Measurements from ENCODE around the gene TRMT61A.

TRMT61A gene

DNA sequence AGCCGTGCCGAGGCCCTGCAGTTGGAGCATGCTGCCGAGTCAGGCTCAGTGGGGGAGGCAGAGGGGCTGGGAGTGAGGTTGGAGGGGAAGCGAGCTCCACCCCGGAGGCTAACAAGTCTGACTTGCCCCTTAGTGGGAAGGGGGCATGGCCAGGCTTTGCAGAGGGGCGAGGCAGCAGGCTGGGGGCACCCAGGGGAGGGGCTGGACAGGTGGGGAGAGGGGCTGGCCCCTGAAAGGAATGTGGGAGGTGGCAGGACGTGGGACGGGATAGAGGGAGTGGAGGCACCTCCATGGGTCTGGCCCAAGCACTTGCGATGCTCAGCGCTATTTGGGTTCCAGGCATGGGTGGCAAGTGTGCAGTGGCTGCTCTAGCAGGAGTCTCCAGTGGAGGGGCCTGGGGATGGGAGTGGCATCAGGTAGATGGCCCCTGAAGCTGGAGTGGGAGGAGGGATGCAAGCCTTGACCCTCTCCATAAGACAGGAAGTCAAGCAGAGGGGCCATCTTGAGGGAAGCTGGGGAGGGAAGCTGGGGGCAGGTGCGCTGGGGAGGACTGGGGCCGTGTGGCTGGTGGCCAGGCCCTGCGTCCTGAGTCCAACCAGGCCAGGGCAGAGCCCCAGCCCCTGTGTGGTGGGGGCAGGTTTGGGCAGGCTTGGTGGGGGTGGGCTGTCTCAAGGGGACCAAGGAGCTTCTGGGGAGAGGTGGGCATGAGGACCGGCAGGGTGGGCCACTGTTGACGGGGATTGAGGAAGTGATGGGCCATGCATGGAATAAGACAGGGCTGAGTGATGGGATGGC, 2.6 kb downstream of the TRMT61A start:
- ChIA-PET POLR2A (interaction anchor here (7.7 kb wide), 1 partner anchor 11 kb away, joined by 83 read pairs; the partner anchor contains the start of gene CKB), CTCF (interaction anchor here (1.6 kb wide), 1 partner anchor 13 kb away, joined by 6 read pairs; no protein-coding TSS in a partner anchor)
- TF ChIP-seq NFRKB (IDR thresholded peaks at IDR 0.05) (no peak), LEF1 (IDR thresholded peaks at IDR 0.05; ENCODE audit: borderline replicate concordance) (no peak), FOXA1 (IDR thresholded peaks at IDR 0.05) (no peak), TARDBP (IDR thresholded peaks at IDR 0.05) (no peak), L3MBTL2 (conservative IDR thresholded peaks at IDR 0.05) (no peak)
- no peak for DNase-seq (ENCODE audit: extremely low spot score)

DNA sequence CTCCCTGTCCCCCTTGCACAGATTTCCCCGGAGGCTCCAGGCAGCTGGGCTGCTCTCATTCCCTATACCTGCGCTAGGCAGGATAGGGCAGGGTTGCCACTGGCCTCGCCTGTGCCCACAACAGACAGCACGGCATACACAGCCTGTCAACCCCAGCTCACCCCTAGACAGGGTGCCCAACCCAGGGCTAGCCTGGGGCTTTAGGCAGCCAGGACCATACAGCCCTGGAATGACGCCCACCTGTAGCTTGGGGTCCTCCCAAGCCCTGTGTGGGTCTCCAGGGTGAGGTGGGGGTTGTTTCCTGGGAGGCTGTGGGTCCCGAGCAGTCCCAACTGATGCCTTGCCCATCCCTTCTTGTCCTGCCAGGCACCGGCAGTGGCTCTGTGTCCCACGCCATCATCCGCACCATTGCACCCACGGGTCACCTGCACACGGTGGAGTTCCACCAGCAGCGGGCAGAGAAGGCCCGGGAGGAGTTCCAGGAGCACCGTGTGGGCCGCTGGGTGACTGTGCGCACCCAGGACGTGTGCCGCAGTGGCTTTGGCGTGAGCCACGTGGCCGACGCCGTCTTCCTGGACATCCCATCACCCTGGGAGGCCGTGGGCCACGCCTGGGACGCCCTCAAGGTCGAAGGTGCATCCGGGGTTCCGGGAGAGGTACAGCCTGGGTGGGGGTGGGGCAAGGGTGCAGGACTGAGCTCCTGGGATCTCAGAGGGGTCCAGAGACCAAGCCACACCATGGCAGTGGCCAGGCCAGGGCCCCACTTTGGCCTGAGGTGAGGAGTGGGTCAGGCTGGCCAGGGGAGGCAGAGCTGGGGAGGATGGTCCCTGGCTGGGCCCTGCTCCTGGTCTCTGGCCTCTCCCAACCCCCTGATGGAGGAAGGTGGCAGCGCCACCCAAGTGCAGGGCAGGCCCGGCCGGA, 3.5 kb downstream of the TRMT61A start:
- POLR2A ChIA-PET = interaction anchor here (1.0 to 7.7 kb wide), 2 partner anchors 12 to 27 kb away, joined by 3 to 83 read pairs; partner anchors contain the start of gene CKB
- CTCF ChIA-PET = interaction anchor here (0.6 kb wide), 1 partner anchor 354 kb away, joined by 3 read pairs; no protein-coding TSS in a partner anchor

DNA sequence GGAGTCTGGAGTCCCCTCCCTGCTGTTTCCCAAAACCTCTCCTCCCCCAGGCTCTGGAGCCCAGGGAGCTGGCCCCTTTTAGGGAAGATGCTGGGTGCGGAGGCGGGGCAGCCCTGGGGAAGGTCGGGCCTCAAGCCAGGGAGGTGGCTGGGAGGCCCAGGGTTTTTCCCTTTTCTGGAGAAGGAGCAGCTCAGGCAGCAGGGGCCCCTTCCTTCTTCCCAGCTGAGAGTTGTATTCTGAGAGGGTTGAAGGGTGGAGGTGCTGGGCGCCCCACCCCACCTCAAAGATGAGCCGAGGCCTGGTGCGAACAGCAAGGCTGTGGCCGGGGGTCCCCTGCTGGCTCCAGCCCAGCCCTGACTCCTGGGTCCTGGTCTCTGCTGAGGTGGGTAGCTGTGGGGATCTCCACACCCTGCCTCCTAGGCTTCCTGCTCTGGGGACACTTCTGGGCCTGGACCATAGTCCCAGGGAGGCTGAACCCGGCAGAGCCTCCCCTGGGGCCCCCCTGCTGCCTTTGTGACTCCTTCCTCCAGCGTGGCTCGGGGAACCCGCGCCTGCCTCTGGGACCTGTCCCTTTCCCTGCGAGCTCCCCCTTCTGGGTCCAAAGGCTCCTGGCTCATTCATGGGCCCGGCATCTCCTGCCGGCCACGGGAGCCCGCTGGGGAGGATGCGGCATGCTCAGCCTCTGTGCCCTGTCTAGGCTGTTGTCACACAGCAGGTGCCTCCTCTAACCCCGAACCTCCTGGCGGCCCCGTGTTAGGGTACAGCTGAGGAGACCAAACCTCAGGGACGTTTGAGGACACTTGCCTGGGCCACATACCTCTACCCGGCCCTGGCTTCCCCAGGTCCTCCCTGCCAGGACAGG, 4.4 kb downstream of the TRMT61A start:
- ChIA-PET POLR2A (interaction anchor here (1.0 to 7.7 kb wide), 2 partner anchors 13 to 26 kb away, joined by 3 to 83 read pairs; partner anchors contain the start of gene CKB), CTCF (interaction anchor here (0.5 to 1.0 kb wide), 3 partner anchors 86 to 839 kb away, joined by 3 to 4 read pairs (median 3); no protein-coding TSS in a partner anchor)
- TF ChIP-seq FOXA1 (IDR thresholded peaks at IDR 0.05) = no peak
- no peak for TF ChIP-seq ARNT (IDR thresholded peaks at IDR 0.05)
- TF ChIP-seq HDGF (IDR thresholded peaks at IDR 0.05; ENCODE audit: borderline replicate concordance) = no peak
- TF ChIP-seq TARDBP (IDR thresholded peaks at IDR 0.05) = no peak
- TF ChIP-seq, protein P1, sequence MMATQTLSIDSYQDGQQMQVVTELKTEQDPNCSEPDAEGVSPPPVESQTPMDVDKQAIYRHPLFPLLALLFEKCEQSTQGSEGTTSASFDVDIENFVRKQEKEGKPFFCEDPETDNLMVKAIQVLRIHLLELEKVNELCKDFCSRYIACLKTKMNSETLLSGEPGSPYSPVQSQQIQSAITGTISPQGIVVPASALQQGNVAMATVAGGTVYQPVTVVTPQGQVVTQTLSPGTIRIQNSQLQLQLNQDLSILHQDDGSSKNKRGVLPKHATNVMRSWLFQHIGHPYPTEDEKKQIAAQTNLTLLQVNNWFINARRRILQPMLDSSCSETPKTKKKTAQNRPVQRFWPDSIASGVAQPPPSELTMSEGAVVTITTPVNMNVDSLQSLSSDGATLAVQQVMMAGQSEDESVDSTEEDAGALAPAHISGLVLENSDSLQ (IDR thresholded peaks at IDR 0.05) = no peak
- no peak for TF ChIP-seq NFRKB (IDR thresholded peaks at IDR 0.05)
- TF ChIP-seq LEF1 (IDR thresholded peaks at IDR 0.05; ENCODE audit: borderline replicate concordance) = no peak
- TF ChIP-seq L3MBTL2 (conservative IDR thresholded peaks at IDR 0.05) = no peak
- TF ChIP-seq BHLHE40 (IDR thresholded peaks at IDR 0.05; ENCODE audit: borderline replicate concordance) = no peak
- no peak for TF ChIP-seq ELF4 (IDR thresholded peaks at IDR 0.05)
- no peak for TF ChIP-seq CTBP1 (IDR thresholded peaks at IDR 0.05; ENCODE audit: borderline replicate concordance)
- DNase-seq (ENCODE audit: extremely low spot score) = no peak

More for the DNA sequence above, 3.5 kb downstream of the TRMT61A start:
- DNase-seq (ENCODE audit: extremely low spot score) = no peak
- TF ChIP-seq SUZ12 (IDR thresholded peaks at IDR 0.05) (no peak), L3MBTL2 (conservative IDR thresholded peaks at IDR 0.05) (no peak), HDGF (IDR thresholded peaks at IDR 0.05; ENCODE audit: borderline replicate concordance) (no peak), FOXM1 (IDR thresholded peaks at IDR 0.05; ENCODE audit: borderline replicate concordance) (no peak), ARNT (IDR thresholded peaks at IDR 0.05) (no peak), LEF1 (IDR thresholded peaks at IDR 0.05; ENCODE audit: borderline replicate concordance) (no peak), TARDBP (IDR thresholded peaks at IDR 0.05) (no peak), CTBP1 (IDR thresholded peaks at IDR 0.05; ENCODE audit: borderline replicate concordance) (no peak), ELF4 (IDR thresholded peaks at IDR 0.05) (no peak), SP1 (IDR thresholded peaks at IDR 0.05) (no peak)
- TF ChIP-seq, protein P1 (IDR thresholded peaks at IDR 0.05) = no peak

DNA sequence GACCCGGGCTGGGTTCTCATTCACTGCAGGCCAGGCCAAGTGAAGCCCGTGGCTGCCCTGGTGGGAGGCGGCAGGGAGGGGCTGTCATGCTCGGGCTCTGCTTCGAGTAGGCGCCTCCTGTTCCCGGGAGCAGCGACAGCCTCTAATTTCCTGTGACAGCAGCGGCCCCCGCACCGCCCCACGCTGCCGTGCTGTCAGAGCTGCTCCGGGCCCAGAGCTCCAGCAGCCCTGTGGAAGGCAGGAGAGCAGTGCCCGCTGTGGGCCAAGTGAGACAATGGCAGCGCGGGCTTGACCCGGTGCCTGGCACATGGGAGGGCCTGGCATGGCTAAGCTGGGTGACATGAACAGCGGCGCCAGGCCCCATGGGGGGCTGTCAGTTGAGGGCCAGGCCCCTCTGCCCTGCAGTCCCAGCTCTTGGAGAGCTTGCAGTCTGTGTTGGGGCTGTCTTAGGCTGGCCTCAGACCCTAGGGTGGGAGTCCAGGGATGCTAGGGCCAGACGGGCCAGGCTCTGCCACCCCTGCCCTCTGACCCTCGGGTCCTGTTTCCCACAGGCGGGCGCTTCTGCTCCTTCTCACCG, 5.1 kb downstream of the TRMT61A start:
- ChIA-PET POLR2A (interaction anchor here (7.7 kb wide), 1 partner anchor 13 kb away, joined by 83 read pairs; the partner anchor contains the start of gene CKB), CTCF (interaction anchor here (0.5 to 1.2 kb wide), 3 partner anchors 15 to 840 kb away, joined by 3 to 4 read pairs (median 3); no protein-coding TSS in a partner anchor)
- DNase-seq (ENCODE audit: extremely low spot score) = no peak
- TF ChIP-seq HDGF (IDR thresholded peaks at IDR 0.05; ENCODE audit: borderline replicate concordance) = no peak
- TF ChIP-seq NFRKB (IDR thresholded peaks at IDR 0.05) = no peak
- no peak for TF ChIP-seq ELF4 (IDR thresholded peaks at IDR 0.05)
- no peak for TF ChIP-seq FOXK2 (IDR thresholded peaks at IDR 0.05)
- no peak for TF ChIP-seq SUZ12 (IDR thresholded peaks at IDR 0.05)
- TF ChIP-seq ZNF384 (IDR thresholded peaks at IDR 0.05) = no peak
- no peak for TF ChIP-seq SP1 (IDR thresholded peaks at IDR 0.05)
- no peak for TF ChIP-seq L3MBTL2 (conservative IDR thresholded peaks at IDR 0.05)
- TF ChIP-seq LEF1 (IDR thresholded peaks at IDR 0.05; ENCODE audit: borderline replicate concordance) = no peak

DNA sequence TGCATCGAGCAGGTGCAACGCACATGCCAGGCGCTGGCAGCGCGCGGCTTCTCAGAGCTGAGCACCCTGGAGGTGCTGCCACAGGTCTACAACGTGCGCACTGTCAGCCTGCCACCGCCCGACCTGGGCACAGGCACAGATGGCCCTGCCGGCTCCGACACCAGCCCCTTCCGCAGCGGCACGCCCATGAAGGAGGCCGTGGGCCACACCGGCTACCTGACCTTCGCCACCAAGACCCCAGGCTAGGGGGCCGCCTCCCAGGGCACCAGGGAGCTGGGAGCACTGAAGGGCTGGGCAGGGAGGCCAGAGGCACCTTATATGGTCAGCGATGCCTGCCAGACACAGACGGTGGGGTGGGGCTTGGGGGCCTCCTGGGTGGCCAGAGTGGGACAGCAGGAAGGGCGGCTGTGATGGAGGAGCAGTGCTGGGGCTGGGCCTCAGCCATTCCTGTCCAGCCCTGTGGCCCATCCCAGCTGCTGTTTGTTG, 5.6 kb downstream of the TRMT61A start:
- ChIA-PET POLR2A (interaction anchor here (7.7 kb wide), 1 partner anchor 14 kb away, joined by 83 read pairs; the partner anchor contains the start of gene CKB), CTCF (interaction anchor here (1.0 to 1.2 kb wide), 2 partner anchors 16 to 85 kb away, joined by 3 read pairs; no protein-coding TSS in a partner anchor)
- DNase-seq (ENCODE audit: extremely low spot score) = no peak
- TF ChIP-seq SUZ12 (IDR thresholded peaks at IDR 0.05) = no peak
- TF ChIP-seq BHLHE40 (IDR thresholded peaks at IDR 0.05; ENCODE audit: borderline replicate concordance) = no peak
- TF ChIP-seq FOXK2 (IDR thresholded peaks at IDR 0.05) = no peak
